HFFc6 (cell line): ENCODE measurements around the gene PKIG. TPM values are rescaled to one million over a fixed set of nuclear protein-coding genes. Genes with fewer than 3 reads are reported as not detected.

ENCODE experiments used
- DNase-seq: peaks from one replicate; pipeline ENCODE4 v3.0.0-alpha.2; 2018
- H3K27ac Mint-ChIP-seq: 2 replicates; pipeline ENCODE4 v1.8.0; 2020; ENCODE audit warnings: mild to moderate bottlenecking, mixed read lengths
- H3K27me3 Mint-ChIP-seq: 2 replicates; pipeline ENCODE4 v1.8.0; 2021; ENCODE audit warnings: mild to moderate bottlenecking, moderate library complexity, mixed read lengths; ENCODE audit not compliant: insufficient read depth
- H3K36me3 Mint-ChIP-seq: 2 replicates; pipeline ENCODE4 v1.8.0; 2021; ENCODE audit warnings: low read depth, mixed read lengths
- H3K4me1 Mint-ChIP-seq: 2 replicates; pipeline ENCODE4 v1.8.0; 2020; ENCODE audit warnings: low read depth, mixed read lengths
- H3K4me3 Mint-ChIP-seq: 2 replicates; pipeline ENCODE4 v1.8.0; 2020; ENCODE audit warnings: mild to moderate bottlenecking, moderate library complexity, mixed read lengths
- H3K9me3 Mint-ChIP-seq: 2 replicates; pipeline ENCODE4 v1.8.0; 2020; ENCODE audit warnings: mild to moderate bottlenecking, mixed read lengths
- CTCF ChIP-seq: fragments of 200-600 bp; sonication (generic); IDR thresholded peaks from 2 replicates; pipeline ENCODE4 v1.5.0; 2021; ENCODE audit warnings: antibody characterized with exemption, mild to moderate bottlenecking
- total RNA-seq, 6 experiments: library from RNA; stranded (reverse); fragmentation: NEBNext Ultra II Directional; extraction: Animal tissue kit (Norgen Biotek cat#: 25700); gene quantifications; 2 replicates in 1 of 6; 3 replicates in 5 of 6; pipeline ENCODE4 v1.2.3, GENCODE V29; 2021

The PKIG gene
- total RNA-seq, 6 experiments from 2014 or later, result 35.5 to 57.6 (median 52.0) TPM

- H3K9me3 Mint-ChIP-seq, result peaks cover 12% of the 10 kb centered on the region; the same call in 1 of the 2 replicates
- TF ChIP-seq CTCF, result no peak
- DNase-seq, result no peak
- no peak overlapping the region for H3K27ac Mint-ChIP-seq
- H3K4me3 Mint-ChIP-seq, result no peak overlapping the region
- H3K36me3 Mint-ChIP-seq, result peaks cover 48% of the 10 kb centered on the region
- H3K4me1 Mint-ChIP-seq, result no peaks in the 10 kb centered on the region
- peaks cover 2% of the 10 kb centered on the region for H3K27me3 Mint-ChIP-seq
Observed at GRCh38 chr20:44624152-44624551, 41.8 kb downstream of the PKIG start.

- Mint-ChIP-seq H3K27ac (no peak overlapping the region), H3K4me1 (no peaks in the 10 kb centered on the region), H3K27me3 (no peaks in the 10 kb centered on the region; the same call in 1 of the 2 replicates), H3K36me3 (peaks cover 48% of the 10 kb centered on the region), H3K9me3 (peaks cover 12% of the 10 kb centered on the region; the same call in 1 of the 2 replicates), H3K4me3 (no peak overlapping the region)
- no peak for TF ChIP-seq CTCF
- DNase-seq, result no peak
Observed at GRCh38 chr20:44624743-44625271, 42.4 kb downstream of the PKIG start.

- Mint-ChIP-seq H3K27me3 (no peaks in the 10 kb centered on the region; the same call in 1 of the 2 replicates), H3K27ac (no peak overlapping the region), H3K4me1 (no peaks in the 10 kb centered on the region), H3K36me3 (peaks cover 45% of the 10 kb centered on the region), H3K4me3 (no peak overlapping the region), H3K9me3 (peaks cover 12% of the 10 kb centered on the region; the same call in 1 of the 2 replicates)
- no peak for DNase-seq
- no peak for TF ChIP-seq CTCF
Observed at GRCh38 chr20:44625361-44625760, 43.0 kb downstream of the PKIG start.

- H3K27ac Mint-ChIP-seq, result no peak overlapping the region
- TF ChIP-seq CTCF, result no peak
- H3K4me3 Mint-ChIP-seq, result no peak overlapping the region
- H3K9me3 Mint-ChIP-seq, result peaks cover 12% of the 10 kb centered on the region; the same call in 1 of the 2 replicates
- H3K36me3 Mint-ChIP-seq, result peaks cover 35% of the 10 kb centered on the region
- no peaks in the 10 kb centered on the region for H3K4me1 Mint-ChIP-seq
- H3K27me3 Mint-ChIP-seq, result no peaks in the 10 kb centered on the region
- DNase-seq, result no peak
Observed at GRCh38 chr20:44626278-44626677, 43.9 kb downstream of the PKIG start.

GRCh38 chr20:44627364-44628010 is 45.1 kb downstream of the PKIG start:
- DNase-seq, result no peak
- peaks cover 9% of the 10 kb centered on the region; the same call in 1 of the 2 replicates for H3K9me3 Mint-ChIP-seq
- no peak for TF ChIP-seq CTCF
- no peak overlapping the region for H3K4me3 Mint-ChIP-seq
- no peaks in the 10 kb centered on the region for H3K27me3 Mint-ChIP-seq
- H3K27ac Mint-ChIP-seq, result no peak overlapping the region
- H3K36me3 Mint-ChIP-seq, result peaks cover 23% of the 10 kb centered on the region
- no peaks in the 10 kb centered on the region for H3K4me1 Mint-ChIP-seq
